Spleen (tissue), 7 donors: Measurements from ENCODE around the gene COL11A2.

ENCODE experiments used
- CTCF ChIP-seq, 11 experiments: fragments of 200-600 bp in 7 of 11; fragments of 450-650 bp in 4 of 11; sonication (generic) in 4 of 11; IDR thresholded peaks in 8 of 11; conservative IDR thresholded peaks in 3 of 11; 1 replicate in 7 of 11; 2 replicates in 4 of 11; pipeline versions ENCODE4 v1.4.0 to v1.8.0; 2016 to 2021; ENCODE audit warnings: antibody characterized with exemption in 11 of 11, inconsistent platforms in 4 of 11, mild to moderate bottlenecking in 1 of 11
- POLR2A ChIP-seq, 3 donors: fragments of 450-650 bp; IDR thresholded peaks; one replicate each; pipeline ENCODE4 v1.5.1; 2017; ENCODE audit warnings: antibody characterized with exemption in 3 of 3, mild to moderate bottlenecking in 1 of 3
- POLR2AphosphoS5 ChIP-seq, 3 donors: sonication (generic); formaldehyde crosslinking; IDR thresholded peaks; one replicate each; pipeline ENCODE4 v1.5.1; 2017; ENCODE audit warnings: antibody characterized with exemption in 3 of 3
- donor health status: DM: no; HTN: no; CAD: no; lungs with moderate emphysema.
- donor health status: DM: no; HTN: no; CAD: no.
- donor health status: DM: no; HTN: no; CAD: no.

GRCh38 chr6:33213989-33214335 is 21.7 kb upstream of the COL11A2 start:
- TF ChIP-seq POLR2A (IDR thresholded peaks at IDR 0.05): no peak
- no peak for TF ChIP-seq CTCF (IDR thresholded peaks at IDR 0.05 in 8 of 11, conservative IDR thresholded peaks at IDR 0.05 in 3 of 11)
- no peak for TF ChIP-seq POLR2AphosphoS5 (IDR thresholded peaks at IDR 0.05)
